Small intestine (tissue), 7 donors: ENCODE results near the gene RPL39L. TPM values are rescaled to one million over a fixed set of nuclear protein-coding genes. Genes with fewer than 3 reads are reported as not detected.

ENCODE experiments used
- DNase-seq, 2 donors: peaks; one replicate each; pipeline versions ENCODE4 v3.0.0 to v3.0.0-alpha.2; 2013
- FAIRE-seq: peaks from 2 replicates; lab custom pipeline; 2012; peaks lifted over from hg19 to GRCh38; lab: Jason Lieb, UNC
- H3K27ac ChIP-seq, 3 donors: one replicate each; pipeline ENCODE4 v1.5.1; 2013; ENCODE audit warnings: low read length in 2 of 3, mild to moderate bottlenecking in 2 of 3, control low read depth in 1 of 3, inconsistent platforms in 1 of 3, low read depth in 1 of 3, moderate library complexity in 1 of 3
- H3K27me3 ChIP-seq, 3 donors: one replicate each; pipeline ENCODE4 v1.6.1; 2013; ENCODE audit warnings: low read length in 3 of 3, inconsistent platforms in 1 of 3; ENCODE audit not compliant: control insufficient read depth in 3 of 3, insufficient read depth in 3 of 3
- H3K36me3 ChIP-seq, 3 donors: one replicate each; pipeline ENCODE4 v1.6.1; 2013; ENCODE audit warnings: low read length in 3 of 3, inconsistent platforms in 1 of 3, low read depth in 1 of 3, mild to moderate bottlenecking in 1 of 3, moderate library complexity in 1 of 3; ENCODE audit not compliant: control insufficient read depth in 3 of 3, insufficient read depth in 2 of 3
- H3K4me1 ChIP-seq, 3 donors: one replicate each; pipeline ENCODE4 v1.6.1; 2013; ENCODE audit warnings: low read length in 2 of 3, inconsistent platforms in 1 of 3, low read depth in 1 of 3, mild to moderate bottlenecking in 1 of 3, moderate library complexity in 1 of 3; ENCODE audit not compliant: control insufficient read depth in 3 of 3, insufficient read depth in 2 of 3
- H3K4me3 ChIP-seq, 3 donors: one replicate each; pipeline ENCODE4 v1.5.1; 2013; ENCODE audit warnings: low read length in 3 of 3, control low read depth in 1 of 3, inconsistent platforms in 1 of 3, low read depth in 1 of 3, mild to moderate bottlenecking in 1 of 3, moderate library complexity in 1 of 3
- H3K9me3 ChIP-seq, 2 donors: one replicate each; pipeline ENCODE4 v1.6.1; 2013; ENCODE audit warnings: low read depth in 1 of 2, low read length in 1 of 2; ENCODE audit not compliant: control insufficient read depth in 2 of 2, insufficient read depth in 1 of 2
- WGBS, 3 donors: extraction: QIAGEN DNeasy Blood & Tissue Kit; methylation state at CpG; one replicate each; pipeline ENCODE4 v1.1.7; 2013; 5-methylcytosine and 5-hydroxymethylcytosine counted together
- polyA plus RNA-seq, 4 donors: library from polyadenylated mRNA; stranded (reverse) in 3 of 4; unstranded in 1 of 4; fragments of 200-250 nt in 3 of 4; fragments of 120-200 nt in 1 of 4; gene quantifications; one replicate each; pipeline versions ENCODE4 v1.2.1 to v1.2.3, GENCODE V29; 2013
- donor health status: healthy with polysubstance abuse.
- donor health status: control.
- donor health status: control.
- donor health status: Bipolar disorder and iron deficiency.
- donor health status: healthy.

The RPL39L gene
- polyA plus RNA-seq, 4 donors = 2.7 to 18.6 (median 8.3) TPM

- peak overlapping the region in 1 of 3 donors; percentile 30 for H3K4me3 ChIP-seq
- FAIRE-seq = no peak
- no peaks in the 10 kb centered on the region for H3K27me3 ChIP-seq
- no peaks in the 10 kb centered on the region for H3K9me3 ChIP-seq
- no peaks in the 10 kb centered on the region for H3K36me3 ChIP-seq
- peaks cover 0 to 6% (median 3%) of the 10 kb centered on the region in 3 donors for H3K4me1 ChIP-seq
- peak overlapping the region in 2 of 3 donors; percentile 34 to 43 for H3K27ac ChIP-seq
- WGBS, 3 donors = 83 to 94% (median 90%) methylated on average over 1 of the region's 1 CpG
- DNase-seq = no peak
Measured at GRCh38 chr3:187102073-187102634, 37.1 kb downstream of the RPL39L start.

DNA sequence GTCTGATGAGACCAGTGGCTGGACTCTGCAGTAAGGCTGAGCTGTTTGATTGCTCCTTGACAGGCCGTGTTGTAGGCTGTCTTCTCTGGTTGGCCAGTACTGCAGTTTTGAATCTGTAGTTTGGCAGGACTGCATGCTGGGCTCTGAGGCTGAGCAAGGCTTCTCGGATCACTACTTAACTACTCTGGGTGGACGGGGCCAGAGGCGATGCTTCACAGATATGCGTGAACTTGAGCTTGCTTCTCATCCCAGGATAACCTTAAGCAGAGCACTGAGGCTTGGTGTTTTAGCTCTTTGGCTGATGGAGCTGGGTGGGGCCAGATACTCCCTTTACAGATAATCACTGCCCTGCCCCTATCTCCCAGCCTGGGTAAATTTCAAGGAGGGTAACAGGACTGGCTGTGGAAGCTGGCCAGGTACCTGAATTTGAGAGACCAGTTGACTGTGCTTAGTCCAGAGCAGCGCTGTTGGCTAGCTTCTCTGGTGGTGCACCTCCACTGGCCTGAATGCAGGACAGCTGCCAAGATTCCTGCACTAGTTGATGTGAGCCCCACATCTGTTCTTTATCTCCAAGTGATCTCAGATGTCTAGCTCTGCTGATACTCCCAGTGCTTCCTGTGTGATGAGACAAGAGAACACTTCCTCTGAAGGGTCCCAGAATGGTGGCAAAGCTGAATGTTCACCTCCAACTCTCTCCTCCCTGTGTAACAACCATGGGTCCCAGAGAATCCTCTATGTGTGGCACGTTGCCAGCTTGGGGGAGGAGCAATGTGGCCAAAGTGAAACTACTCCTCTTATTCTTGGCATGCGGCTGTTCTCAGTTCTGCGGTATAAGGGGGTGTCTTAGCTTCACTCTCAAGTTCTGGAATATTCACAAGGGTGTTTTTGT, 37.9 kb downstream of the RPL39L start:
- H3K27ac ChIP-seq = peak overlapping the region in 2 of 3 donors; percentile 8 to 43
- no peaks in the 10 kb centered on the region for H3K36me3 ChIP-seq
- no peak for FAIRE-seq
- DNase-seq = peak; percentile 42 to 48
- no peaks in the 10 kb centered on the region for H3K27me3 ChIP-seq
- WGBS, 3 donors = 48 to 55% (median 54%) methylated on average over 9 of the region's 9 CpGs
- peak overlapping the region in 1 of 3 donors; percentile 30 for H3K4me3 ChIP-seq
- H3K4me1 ChIP-seq = peaks cover 0 to 6% (median 3%) of the 10 kb centered on the region in 3 donors
- no peaks in the 10 kb centered on the region for H3K9me3 ChIP-seq

- Histone ChIP-seq H3K9me3 (peaks cover 0 to 13% of the 10 kb centered on the region in 2 donors), H3K4me3 (no peak overlapping the region), H3K27ac (no peak overlapping the region), H3K27me3 (no peaks in the 10 kb centered on the region), H3K36me3 (no peaks in the 10 kb centered on the region), H3K4me1 (peaks cover 0 to 6% (median 3%) of the 10 kb centered on the region in 3 donors)
- 73 to 80% (median 74%) methylated on average over 2 of the region's 2 CpGs for WGBS, 3 donors
- FAIRE-seq (no peak), DNase-seq (no peak)
Measured at GRCh38 chr3:187098923-187099512, 40.3 kb downstream of the RPL39L start.

DNA sequence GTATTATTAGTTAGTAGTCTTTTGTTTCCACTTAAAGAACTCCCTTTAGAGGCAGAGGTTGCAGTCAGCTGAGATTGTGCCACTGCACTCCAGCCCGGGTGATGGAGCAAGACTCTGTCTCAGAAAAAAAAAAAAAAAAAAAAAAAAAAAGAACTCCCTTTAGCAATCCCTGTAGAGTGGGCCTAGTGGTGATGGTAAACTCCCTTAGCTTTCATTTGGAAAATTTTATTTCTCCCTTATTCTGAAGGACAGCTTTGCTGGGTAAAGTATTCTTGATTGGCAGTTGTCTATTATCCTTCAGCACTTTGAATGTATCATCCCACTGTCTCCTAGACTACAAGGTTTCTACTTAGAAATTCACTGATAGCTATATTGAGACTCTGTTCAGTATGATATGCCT, 46.0 kb downstream of the RPL39L start:
- no peaks in the 10 kb centered on the region for H3K4me1 ChIP-seq
- 88 to 100% (median 100%) methylated on average over 1 of the region's 1 CpG for WGBS, 3 donors
- H3K27me3 ChIP-seq = no peaks in the 10 kb centered on the region
- no peak overlapping the region for H3K4me3 ChIP-seq
- no peaks in the 10 kb centered on the region for H3K36me3 ChIP-seq
- H3K27ac ChIP-seq = no peak overlapping the region
- FAIRE-seq (no peak), DNase-seq (no peak)
- H3K9me3 ChIP-seq = peaks cover 0 to 15% of the 10 kb centered on the region in 2 donors

DNA sequence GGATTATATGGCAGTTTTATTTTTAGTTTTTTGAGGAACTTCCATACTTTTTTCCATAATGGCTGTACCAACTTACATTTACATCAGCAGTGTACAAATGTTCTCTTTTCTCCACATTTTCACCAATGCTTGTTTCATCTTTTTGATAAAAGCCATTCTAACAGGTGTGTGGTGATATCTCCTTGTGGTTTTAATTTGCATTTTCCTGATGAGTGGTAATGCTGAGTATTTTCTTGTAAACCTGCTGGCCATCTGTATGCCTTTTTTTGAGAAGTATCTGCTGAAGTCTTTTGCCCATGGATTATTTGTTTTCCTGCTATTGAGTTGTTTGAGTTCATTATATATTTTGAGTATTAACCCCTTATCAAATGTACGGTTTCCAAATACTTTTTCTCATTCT, 50.6 kb downstream of the RPL39L start:
- Histone ChIP-seq H3K4me3 (no peak overlapping the region), H3K27ac (no peak overlapping the region), H3K9me3 (peaks cover 0 to 13% of the 10 kb centered on the region in 2 donors), H3K4me1 (no peaks in the 10 kb centered on the region), H3K36me3 (no peaks in the 10 kb centered on the region), H3K27me3 (no peaks in the 10 kb centered on the region)
- FAIRE-seq (no peak), DNase-seq (no peak)
- 84 to 100% (median 95%) methylated on average over 1 of the region's 1 CpG for WGBS, 3 donors

DNA sequence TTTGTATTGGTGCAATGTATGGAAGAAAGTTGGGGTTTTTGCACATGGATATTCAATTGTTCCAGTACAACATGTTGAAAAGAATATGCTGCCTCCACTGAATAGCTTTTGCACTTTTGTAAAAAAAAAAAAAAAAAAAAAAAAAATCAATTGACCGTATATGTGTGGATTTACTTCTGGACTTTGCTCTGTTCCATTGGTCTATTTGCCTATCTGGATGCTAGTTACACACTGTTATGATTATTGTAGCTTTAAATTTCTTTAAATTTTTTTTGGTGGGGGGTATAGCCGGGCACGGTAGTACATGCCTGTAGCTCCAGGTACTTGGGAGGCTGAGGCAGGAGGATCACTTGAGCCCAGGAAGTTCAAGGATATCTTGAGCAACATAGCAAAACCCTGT, 52.5 kb downstream of the RPL39L start:
- H3K4me1 ChIP-seq = no peaks in the 10 kb centered on the region
- DNase-seq = no peak
- 62 to 84% (median 64%) methylated on average over 3 of the region's 3 CpGs for WGBS, 3 donors
- H3K9me3 ChIP-seq = peaks cover 0 to 11% of the 10 kb centered on the region in 2 donors
- no peak overlapping the region for H3K27ac ChIP-seq
- no peak overlapping the region for H3K4me3 ChIP-seq
- no peaks in the 10 kb centered on the region for H3K36me3 ChIP-seq
- FAIRE-seq = no peak
- H3K27me3 ChIP-seq = no peaks in the 10 kb centered on the region

- peaks cover 0 to 11% of the 10 kb centered on the region in 2 donors for H3K9me3 ChIP-seq
- FAIRE-seq = no peak
- no peak overlapping the region for H3K27ac ChIP-seq
- no peak for DNase-seq
- no peaks in the 10 kb centered on the region for H3K36me3 ChIP-seq
- H3K4me3 ChIP-seq = no peak overlapping the region
- no peaks in the 10 kb centered on the region for H3K4me1 ChIP-seq
- no peaks in the 10 kb centered on the region for H3K27me3 ChIP-seq
- WGBS, 3 donors = 94 to 96% (median 94%) methylated on average over 1 of the region's 1 CpG
Measured at GRCh38 chr3:187085933-187086332, 53.4 kb downstream of the RPL39L start.

- H3K27ac ChIP-seq = peak overlapping the region in 1 of 3 donors; percentile 31
- 82 to 88% (median 88%) methylated on average over 5 of the region's 5 CpGs for WGBS, 3 donors
- no peak for DNase-seq
- peaks cover 0 to 11% of the 10 kb centered on the region in 2 donors for H3K9me3 ChIP-seq
- no peaks in the 10 kb centered on the region for H3K27me3 ChIP-seq
- no peak overlapping the region for H3K4me3 ChIP-seq
- H3K36me3 ChIP-seq = no peaks in the 10 kb centered on the region
- no peaks in the 10 kb centered on the region for H3K4me1 ChIP-seq
- no peak for FAIRE-seq
Measured at GRCh38 chr3:187085021-187085666, 54.2 kb downstream of the RPL39L start.
